GM23248 (cell line): Measurements from ENCODE around the gene KCNAB1.

Source experiments
- EZH2 ChIP-seq: fragments of 200-600 bp; sonication (generic); IDR thresholded peaks from 2 replicates; pipeline ENCODE4 v1.6.1; 2018; ENCODE audit warnings: antibody characterized with exemption, mild to moderate bottlenecking; ENCODE audit not compliant: insufficient read depth, poor library complexity, severe bottlenecking
- EZH2phosphoT487 ChIP-seq: fragments of 200-600 bp; sonication (generic); IDR thresholded peaks from 2 replicates; pipeline ENCODE4 v1.6.1; 2018; ENCODE audit warnings: antibody characterized with exemption, moderate library complexity, mild to moderate bottlenecking, low read depth; ENCODE audit not compliant: insufficient read depth

- TF ChIP-seq EZH2 (no peak), EZH2phosphoT487 (no peak)
Measured at GRCh38 chr3:156298938-156299337, 178.6 kb downstream of the KCNAB1 start.
